PC-3 (cell line): ENCODE data around the gene TSPAN9.

ENCODE experiments used
- EZH2 ChIP-seq: fragments of 300-600 bp; sonication (generic); IDR thresholded peaks from one replicate; pipeline ENCODE4 v1.6.1; 2017; ENCODE audit warnings: antibody characterized with exemption, mild to moderate bottlenecking, low read length; ENCODE audit not compliant: unreplicated experiment
- TF ChIP-seq, protein P1 (sequence below): fragments of 300-600 bp; sonication (generic); conservative IDR thresholded peaks from 2 replicates; pipeline ENCODE4 v1.5.1; 2017; ENCODE audit warnings: antibody characterized with exemption, low read depth, mild to moderate bottlenecking, low read length

DNA sequence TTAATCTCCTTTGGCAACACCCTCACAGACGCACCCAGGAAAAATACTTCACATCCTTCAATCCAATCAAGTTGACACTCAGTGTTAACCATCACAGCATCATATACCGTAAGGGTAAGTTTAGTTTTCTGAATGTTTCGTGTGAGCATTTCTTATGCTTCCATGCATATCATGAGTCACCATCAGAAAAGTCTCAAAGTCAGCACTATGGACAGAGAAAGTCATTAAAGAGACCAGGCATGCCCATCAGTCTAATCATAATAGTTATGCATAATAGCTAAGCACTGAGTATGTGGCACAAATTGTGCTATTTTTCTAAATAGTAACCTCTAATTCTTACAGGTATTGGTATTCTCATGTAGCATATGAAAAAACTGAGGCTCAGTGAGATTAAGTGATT is 255.0 kb downstream of the TSPAN9 start:
- TF ChIP-seq, protein P1, sequence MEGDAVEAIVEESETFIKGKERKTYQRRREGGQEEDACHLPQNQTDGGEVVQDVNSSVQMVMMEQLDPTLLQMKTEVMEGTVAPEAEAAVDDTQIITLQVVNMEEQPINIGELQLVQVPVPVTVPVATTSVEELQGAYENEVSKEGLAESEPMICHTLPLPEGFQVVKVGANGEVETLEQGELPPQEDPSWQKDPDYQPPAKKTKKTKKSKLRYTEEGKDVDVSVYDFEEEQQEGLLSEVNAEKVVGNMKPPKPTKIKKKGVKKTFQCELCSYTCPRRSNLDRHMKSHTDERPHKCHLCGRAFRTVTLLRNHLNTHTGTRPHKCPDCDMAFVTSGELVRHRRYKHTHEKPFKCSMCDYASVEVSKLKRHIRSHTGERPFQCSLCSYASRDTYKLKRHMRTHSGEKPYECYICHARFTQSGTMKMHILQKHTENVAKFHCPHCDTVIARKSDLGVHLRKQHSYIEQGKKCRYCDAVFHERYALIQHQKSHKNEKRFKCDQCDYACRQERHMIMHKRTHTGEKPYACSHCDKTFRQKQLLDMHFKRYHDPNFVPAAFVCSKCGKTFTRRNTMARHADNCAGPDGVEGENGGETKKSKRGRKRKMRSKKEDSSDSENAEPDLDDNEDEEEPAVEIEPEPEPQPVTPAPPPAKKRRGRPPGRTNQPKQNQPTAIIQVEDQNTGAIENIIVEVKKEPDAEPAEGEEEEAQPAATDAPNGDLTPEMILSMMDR, result no peak
- no peak for TF ChIP-seq EZH2
